Vagina (tissue), 2 donors: ENCODE results near the gene ARHGAP8.

ENCODE experiments used
- CTCF ChIP-seq, 3 experiments: fragments of 450-650 bp in 2 of 3; fragments of 200-600 bp in 1 of 3; sonication (generic) in 1 of 3; IDR thresholded peaks; one replicate each; pipeline ENCODE4 v1.5.1; 2017 to 2019; ENCODE audit warnings: antibody characterized with exemption in 3 of 3, mild to moderate bottlenecking in 2 of 3, moderate library complexity in 2 of 3
- POLR2A ChIP-seq, 2 donors: fragments of 450-650 bp; IDR thresholded peaks; one replicate each; pipeline ENCODE4 v1.6.1; 2017; ENCODE audit warnings: antibody characterized with exemption in 2 of 2, mild to moderate bottlenecking in 2 of 2, moderate library complexity in 2 of 2

- TF ChIP-seq CTCF (IDR thresholded peaks at IDR 0.05), result no peak
- TF ChIP-seq POLR2A (IDR thresholded peaks at IDR 0.05), result no peak
Observed at GRCh38 chr22:44831885-44832284, 79.5 kb downstream of the ARHGAP8 start.
